Fibroblast of villous mesenchyme (primary cell): ENCODE measurements around the gene RPL13. TPM values are rescaled to one million over a fixed set of nuclear protein-coding genes. Genes with fewer than 3 reads are reported as not detected.
"Not testable (repeated sequence)": the region's sequence is repeated elsewhere in the genome, so short reads cannot be mapped to it uniquely, and the experiment has no call there.

Experiments used
- DNase-seq: peaks from one replicate; pipeline ENCODE4 v3.0.0-alpha.2; 2010; ENCODE audit warnings: low read depth
- H3K4me3 ChIP-seq: 2 replicates; pipeline ENCODE4 v1.5.1; 2011; ENCODE audit warnings: low read depth, mild to moderate bottlenecking, low read length
- CTCF ChIP-seq: IDR thresholded peaks from 2 replicates; pipeline ENCODE4 v1.5.1; 2012; ENCODE audit warnings: low read depth, mild to moderate bottlenecking, low read length; ENCODE audit not compliant: insufficient read depth
- total RNA-seq: library from RNA; depleted of rRNA; stranded (reverse); fragments of >200 nt; gene quantifications from 2 replicates; pipeline ENCODE4 v1.2.3, GENCODE V29; 2012

Gene RPL13
- total RNA-seq, 1 donor: 1,832 TPM

GRCh38 chr16:89583895-89584644 lies 23.6 kb downstream of the RPL13 start:
- H3K4me3 ChIP-seq: no peak overlapping the region
- DNase-seq: no peak
- TF ChIP-seq CTCF: no peak

- TF ChIP-seq CTCF: no peak
- no peak overlapping the region for H3K4me3 ChIP-seq
- DNase-seq: no peak
Observed at GRCh38 chr16:89584768-89585549, 24.5 kb downstream of the RPL13 start.

- H3K4me3 ChIP-seq: no peak overlapping the region
- TF ChIP-seq CTCF: no peak
- no peak for DNase-seq
Observed at GRCh38 chr16:89586218-89586617, 25.7 kb downstream of the RPL13 start.

- DNase-seq: peak; percentile 60
- no peak overlapping the region for H3K4me3 ChIP-seq
- TF ChIP-seq CTCF: no peak
Observed at GRCh38 chr16:89586853-89587252, 26.4 kb downstream of the RPL13 start.

GRCh38 chr16:89587676-89588075 lies 27.2 kb downstream of the RPL13 start:
- H3K4me3 ChIP-seq, DNase-seq: not testable (repeated sequence)

DNA sequence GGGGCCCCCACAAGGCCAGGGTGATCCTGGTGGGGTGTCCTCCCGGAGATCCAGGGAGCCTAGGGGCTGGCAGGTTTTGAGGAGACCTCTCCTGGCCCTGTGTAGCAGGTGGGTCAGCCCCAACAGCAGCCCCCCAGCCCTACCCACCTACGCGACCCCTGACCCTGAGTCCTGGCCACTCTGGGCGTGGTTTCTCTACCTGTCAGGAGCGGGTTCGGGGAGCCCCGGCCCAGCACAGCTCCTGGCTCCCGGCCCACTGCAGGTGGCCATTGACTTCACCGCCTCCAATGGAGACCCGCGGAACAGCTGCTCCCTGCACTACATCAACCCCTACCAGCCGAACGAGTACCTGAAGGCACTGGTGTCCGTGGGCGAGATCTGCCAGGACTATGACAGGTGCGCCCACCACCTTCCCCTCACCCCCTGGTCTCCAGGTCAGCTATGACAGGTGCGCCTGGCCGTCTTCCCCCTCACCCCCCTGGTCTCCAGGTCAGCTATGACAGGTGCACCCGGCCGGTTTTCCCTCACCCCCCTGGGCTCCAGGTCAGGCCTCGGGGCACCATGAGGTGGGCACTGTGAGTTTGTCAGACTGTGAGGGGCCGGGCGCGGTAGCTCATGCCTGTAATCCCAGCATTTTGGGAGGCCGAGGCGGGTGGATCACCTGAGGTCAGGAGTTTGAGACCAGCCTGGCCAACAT lies 28.1 kb downstream of the RPL13 start:
- H3K4me3 ChIP-seq: no peak overlapping the region
- no peak for DNase-seq
- TF ChIP-seq CTCF: no peak
